GM21447 (cell line): ENCODE data around the gene MRAS.

Experiments used
- ATAC-seq: cut with Tn5 transposase; IDR thresholded peaks from one replicate; pipeline ENCODE4 v1.9.1; 2021; ENCODE audit not compliant: unreplicated experiment

The MRAS gene

DNA sequence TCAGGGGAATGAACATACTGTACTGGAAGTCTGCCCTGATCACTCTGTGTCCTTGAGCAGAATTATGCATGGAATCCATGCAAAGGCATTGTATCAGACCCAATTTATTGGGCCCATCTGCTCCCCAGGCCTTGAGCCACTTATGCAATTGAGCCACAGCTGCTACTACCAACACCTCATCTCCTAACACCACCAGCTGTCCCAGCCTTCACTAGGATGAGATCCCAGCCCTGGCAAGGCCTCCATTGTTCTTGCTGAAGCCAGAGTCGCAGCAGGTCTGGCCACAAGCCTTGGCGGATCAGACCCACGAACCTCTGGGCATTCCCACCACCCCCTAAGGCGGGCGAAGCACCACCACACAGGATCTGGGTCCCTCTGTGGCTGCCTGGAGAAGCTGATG, 9.6 kb upstream of the MRAS start:
- ATAC-seq, result no peak

DNA sequence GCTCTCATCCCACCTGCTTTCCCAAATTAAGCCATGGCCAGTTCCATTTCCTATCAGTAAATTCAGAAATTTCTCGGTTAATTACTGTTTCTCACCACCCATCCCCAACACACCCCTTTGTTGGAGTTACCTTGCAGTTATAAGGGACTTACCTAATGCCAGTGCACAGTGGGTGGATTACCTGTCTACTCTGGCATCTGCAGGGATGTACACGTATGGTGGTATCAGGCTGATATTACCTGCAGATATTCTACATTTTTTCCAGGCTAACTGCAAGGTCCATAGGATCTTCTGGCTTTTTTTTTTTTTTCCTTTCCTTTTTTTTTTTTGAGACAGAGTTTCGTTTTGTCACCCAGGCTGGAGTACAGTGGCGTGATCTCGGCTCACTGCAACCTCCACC, 7.9 kb upstream of the MRAS start:
- no peak for ATAC-seq

DNA sequence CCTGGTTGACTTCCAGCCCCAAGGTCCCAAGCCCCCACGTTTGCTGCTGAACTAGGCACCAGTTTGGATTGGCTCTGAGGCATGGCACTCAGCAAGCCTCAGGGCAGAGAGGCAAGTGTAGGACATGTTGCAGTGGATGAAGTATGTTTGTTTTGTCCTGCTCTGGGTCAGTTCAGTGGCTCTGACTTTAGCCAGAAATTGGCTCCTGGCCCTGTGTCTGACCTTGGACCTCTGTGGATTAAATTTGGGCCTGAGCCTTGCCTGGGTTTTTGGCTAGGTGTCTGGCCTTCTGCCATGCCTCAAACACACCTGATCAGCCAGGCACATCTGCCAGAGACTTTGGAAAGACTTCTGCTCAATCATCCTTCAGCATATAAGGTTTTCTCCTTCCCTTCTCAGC, 3.6 kb upstream of the MRAS start:
- ATAC-seq, result no peak

DNA sequence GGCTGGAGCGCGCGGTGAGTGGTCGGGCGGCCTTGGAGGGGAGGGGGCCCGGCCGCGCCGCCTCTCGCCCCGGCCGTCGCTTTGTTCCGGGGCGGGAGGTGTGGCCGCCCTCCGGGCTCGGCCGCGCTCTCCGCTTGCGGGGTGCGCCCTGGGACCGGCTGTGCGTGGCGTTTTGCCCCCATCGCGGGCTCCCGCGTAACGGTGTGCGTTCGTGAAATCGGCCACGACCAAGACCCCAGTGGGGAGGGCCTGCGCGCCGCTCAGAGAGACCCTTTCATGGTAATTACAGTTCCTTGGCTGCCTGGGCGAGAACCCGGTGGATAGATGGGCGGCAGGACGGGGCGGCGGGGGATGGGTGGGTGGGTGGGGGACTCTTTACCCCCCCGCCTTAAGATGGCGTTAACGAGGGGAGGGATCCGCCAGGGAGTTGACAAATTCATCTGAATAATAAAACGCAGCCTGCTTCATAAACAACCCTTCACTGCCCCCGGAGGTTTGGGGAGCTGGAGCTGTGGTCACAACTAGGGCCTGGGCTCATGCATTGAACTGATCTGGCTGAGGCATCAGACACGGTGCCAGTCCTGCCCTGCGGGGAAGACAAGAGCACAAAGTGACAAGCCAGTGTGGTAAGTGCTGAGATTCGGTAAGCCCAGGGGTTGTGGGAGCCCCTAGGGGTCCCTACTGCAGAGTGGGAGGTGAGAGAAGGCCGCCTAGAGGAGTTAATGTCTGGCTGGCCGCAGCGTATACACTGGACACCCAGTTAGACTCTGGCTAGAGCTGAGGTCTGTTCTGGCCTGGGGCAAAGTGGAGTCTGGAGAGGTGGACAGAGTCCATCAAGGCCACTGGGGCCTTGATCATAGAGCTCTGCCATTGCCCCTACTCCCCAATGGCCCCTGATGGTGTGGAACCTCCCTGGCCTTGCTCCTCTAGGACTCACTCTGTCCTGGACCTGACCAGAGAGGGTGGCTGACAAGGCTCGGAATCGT, 668 bp downstream of the MRAS start:
- no peak for ATAC-seq

DNA sequence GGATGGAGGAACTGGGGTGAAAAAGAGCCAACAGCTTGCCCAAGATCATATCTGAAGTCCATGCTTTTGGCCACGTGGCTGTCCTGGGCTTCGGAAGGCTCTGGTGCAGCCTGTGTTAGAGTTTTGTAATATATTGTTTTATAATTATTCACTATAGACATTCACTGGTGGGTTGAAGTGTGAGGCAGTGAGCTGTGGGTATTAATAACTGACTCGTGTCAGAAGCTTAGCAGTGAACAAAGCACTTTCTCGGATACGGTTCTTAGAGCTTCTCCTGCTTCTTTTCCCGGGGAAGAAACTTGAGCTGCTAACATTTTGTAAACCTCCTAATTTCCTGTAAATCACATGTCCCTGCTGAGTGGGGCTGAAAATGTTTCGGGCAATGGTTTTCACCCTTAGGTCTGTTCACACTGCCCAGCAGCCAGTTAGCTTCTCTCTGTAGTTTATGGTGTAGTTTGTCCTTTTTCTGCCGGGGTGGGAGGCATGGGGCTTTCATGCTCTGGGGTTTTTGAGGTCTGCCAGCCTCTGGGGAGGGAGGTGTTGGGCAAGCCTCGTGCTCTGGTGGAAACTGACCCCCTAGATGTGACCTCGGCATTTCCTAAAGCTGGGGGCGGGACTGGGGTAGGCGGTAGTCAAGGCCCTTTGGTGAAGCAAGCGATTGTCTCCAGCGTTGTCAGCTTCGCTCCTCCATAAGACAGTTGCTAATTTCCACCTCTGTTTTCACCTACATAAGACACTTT, 1.7 kb downstream of the MRAS start:
- no peak for ATAC-seq

DNA sequence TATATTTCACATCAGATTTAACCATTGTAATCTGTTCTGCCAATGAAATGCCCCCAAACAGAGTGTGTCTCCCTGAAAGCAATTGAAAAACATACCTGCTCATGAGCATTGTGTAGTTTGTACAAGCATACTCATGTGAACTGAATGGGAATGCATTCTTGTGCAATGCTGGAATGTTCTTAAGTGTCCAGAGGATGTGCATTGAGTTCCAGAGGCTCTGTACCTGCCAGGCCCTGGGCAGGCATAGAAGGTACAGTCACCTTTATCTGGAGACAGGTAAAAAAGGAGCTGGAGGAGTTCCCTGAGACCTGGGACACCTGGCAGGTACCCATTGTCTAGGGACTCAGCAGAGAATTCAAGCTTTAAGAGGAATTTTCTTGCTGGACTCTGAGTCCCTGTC, 2.8 kb downstream of the MRAS start:
- ATAC-seq, result no peak

DNA sequence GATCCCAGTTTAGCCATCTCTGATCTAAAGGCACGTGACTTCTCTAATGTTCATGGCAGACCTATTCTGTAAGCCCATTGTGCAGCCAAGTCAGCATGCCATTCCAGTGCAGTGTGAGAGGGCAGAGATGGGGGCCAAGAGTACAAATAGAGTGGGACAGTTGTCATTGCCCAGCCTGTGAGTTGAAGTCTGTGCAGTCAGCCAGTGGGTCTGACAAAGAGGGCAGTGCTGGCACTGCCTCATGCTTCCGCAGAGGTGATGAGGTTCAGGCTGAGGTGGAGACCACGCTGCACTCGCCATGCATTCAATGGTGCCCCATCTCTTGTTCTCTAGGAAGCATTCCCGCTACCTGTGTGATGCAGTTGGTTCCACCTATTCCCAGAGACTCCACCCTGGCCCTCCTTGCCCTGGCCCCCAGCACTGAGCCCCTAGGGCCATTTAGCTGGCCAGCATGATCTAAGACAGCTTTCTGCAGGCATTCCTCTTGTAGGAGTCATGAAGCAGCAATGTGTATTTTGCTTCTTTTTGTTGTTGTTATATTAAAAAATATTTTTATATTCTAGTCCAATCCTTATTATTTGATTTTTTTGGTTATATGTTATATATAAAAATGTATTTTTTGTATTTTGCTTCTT, 3.7 kb downstream of the MRAS start:
- no peak for ATAC-seq

DNA sequence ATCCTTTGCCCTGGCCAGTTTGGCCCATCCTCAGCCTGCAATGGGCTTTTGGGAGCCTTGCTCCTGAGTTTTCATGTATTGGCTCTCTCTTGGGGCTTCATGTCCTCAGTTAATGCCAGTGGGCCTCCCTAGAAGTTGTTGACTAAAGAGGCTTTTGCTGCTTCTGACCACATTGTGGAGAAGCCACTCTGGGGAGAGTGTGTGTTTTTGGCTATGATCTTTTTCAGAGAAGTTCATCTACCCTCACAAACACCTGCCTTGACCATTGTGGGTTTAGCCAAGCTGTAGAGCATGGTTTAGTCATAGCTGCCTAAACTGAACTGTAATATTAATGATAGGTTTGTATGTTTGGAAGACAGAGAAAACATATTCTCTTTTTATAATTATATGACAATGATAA, 6.0 kb downstream of the MRAS start:
- ATAC-seq, result no peak

DNA sequence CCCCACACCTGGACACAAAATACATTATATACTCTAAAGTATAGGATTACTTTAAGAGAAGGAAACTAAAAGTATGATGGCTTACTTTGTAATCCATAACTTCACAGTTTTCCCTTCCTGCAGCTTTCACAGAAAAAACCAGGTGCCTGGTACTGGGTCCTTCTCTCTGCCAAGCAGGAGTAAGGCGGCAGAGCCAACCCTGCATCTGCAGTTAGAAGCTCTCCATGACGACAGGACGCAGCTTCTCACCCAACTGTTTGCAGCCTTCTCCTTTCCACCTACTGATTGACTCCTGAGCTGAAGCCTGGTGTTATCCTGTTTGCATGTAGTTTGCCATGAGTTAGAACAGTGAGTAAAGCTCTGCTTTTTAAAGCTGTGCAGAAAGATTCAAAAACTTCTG, 6.7 kb downstream of the MRAS start:
- ATAC-seq, result no peak

DNA sequence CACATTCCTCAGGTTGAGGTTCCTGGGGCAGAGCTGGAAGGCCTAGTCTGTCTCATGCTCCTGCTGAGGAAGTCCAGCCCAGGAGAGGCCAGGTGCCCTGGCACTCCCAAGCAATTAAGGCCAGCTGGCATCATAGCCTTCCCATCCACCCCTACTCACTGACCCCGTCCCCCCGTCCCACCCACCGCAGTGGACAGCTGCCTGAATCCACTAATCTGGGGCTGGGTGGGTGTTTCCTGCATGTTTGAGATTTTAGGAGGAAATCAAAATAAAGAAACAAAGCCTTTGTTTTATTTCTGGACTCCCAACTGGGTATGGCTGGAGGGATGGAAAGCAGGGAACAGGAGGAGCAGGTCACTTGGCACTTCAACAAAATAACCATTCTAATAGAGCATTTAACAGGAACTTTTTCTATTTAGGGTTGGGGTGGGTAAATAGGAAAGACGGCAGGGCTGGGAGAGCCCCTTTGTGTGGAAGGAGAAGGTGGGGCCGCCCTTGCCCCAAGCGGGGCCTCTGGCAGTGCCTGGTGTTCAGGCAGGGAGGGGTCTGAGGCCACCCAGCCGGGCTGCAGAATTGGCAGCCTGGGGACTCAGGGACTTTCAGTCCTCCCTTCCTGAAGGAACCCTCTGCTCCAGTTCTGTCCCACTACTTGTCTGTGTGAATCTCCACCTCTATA, 8.5 kb downstream of the MRAS start:
- no peak for ATAC-seq

DNA sequence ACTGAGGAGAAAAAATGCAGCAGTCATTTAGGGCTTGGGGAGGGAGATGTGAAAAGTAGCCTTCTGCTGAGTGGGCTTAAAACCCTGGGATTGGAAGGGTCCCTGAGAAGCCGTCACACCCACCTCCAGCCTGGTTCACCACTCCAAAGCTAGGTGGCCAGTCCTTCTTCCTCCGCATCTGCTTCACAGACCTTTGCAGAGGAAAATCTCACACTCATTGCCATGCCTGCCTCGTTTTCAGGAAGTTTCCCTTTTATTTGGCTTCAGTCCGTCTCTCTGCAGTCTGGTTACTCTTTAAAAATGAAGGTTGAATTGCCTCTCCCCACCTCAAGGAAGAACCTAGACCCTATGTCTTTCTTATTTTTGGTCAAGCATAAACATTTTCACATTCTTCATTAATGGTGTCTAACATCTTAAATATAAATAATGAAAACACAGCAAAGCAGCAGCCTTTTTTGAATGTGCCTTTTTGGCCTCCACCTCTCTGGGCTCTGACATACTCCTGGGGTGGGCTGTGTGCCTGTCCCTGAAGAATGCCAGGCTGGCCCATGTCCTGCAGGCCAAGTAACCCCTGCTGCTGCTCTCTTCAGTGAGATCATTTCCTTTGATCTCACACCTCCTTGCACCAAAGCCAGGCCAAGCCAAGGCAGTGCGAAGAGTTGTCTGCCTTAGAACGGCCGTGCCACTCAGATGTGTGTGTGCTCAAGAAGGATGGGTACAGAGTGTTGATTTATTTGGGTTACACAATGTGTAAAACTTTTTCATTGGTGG, 11.0 kb downstream of the MRAS start:
- no peak for ATAC-seq

DNA sequence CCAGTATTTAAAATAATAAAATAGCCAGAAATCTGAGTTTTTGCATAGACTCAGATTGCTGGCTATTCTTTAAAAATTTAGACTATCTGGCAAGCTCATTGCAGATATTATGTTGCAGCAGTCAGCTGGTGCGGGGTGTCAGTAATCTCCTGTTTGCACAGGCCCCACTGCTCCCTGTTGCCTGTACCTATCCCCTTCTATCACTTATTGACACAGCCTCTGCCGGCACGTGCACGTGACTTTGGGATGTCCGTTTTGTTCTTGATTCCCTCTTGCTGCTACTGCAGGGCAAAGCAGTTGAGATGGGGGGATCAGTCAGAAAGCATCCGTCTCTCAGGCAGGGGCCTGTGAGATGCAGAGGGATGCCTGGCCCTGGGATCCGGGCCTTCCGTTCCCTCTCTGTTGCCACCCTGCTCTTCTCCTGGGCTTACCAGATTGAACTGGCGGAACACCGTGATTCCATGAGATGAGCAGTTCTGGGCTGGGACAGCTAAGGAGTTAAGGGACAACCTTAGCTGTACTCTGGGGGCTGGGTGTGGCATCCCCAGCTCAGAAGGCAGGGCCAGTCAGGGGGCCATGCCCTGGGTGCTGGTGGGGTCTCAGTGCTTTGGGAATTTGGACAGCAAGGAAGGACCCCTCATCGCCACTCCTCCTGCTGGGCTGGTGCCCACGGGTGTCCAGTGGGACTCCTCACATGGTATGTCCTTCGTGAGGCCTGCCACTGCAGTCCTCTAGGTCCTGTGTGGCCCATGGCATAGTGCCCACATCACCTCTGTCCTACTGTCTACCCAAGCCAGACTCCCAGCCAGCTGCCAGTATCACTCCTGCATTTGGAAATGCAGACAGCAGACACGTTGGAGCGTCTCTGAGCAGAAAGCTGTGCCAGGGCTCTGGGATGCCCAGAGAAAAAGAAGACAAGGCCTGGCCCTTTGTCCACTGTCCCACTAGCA, 11.8 kb downstream of the MRAS start:
- ATAC-seq, result no peak

DNA sequence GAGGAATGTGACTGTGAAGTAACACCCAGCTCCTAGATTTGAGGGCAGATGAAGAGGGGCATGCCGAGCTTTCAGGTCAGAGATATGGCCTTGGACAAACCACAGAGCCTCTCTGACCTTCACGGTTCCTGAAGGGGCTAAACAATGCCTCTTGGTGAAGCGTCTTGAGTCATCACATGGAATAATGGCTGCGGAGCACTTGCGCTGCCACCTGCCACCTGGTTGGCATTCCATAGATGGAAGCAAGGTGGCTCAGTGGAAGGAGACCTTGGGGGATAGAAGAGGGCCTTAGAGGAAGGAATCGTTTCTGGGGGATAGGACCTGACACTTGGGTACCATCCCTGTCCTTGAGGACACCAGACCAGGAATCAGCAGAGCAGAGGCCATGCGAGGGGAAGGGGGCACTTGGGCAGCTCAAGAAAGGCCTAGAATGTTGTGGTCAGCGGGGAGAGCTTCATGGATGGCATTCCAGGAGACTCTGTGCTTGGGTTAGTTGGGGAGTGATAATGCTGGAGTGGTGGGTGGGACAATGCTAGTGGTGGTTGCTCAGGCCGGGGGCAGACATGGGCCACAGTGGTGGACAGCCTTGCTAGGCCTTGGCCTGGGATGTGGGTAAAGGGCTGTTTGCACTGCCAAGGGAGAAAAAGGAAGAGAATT, 12.6 kb downstream of the MRAS start:
- no peak for ATAC-seq

DNA sequence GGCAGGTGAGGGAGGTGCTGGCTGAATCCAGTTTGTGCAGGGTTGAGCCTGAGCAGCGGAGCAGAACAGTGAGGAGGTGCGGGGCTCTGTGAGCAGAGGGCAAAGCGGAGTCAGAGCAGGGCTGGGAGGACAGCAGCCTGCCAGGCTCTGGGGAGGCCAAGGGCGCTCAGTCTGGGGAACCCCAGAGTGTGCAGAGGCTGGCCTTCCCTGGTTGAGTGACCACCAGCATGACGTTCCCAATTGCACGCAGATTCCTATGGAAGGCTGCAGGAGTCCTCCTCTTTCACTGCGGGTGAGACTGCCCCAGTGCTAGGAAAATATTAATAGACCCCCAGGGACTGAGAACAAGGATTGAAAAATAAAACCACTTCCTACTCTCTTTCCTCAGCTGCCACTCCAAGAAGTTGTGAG, 13.2 kb downstream of the MRAS start:
- no peak for ATAC-seq

DNA sequence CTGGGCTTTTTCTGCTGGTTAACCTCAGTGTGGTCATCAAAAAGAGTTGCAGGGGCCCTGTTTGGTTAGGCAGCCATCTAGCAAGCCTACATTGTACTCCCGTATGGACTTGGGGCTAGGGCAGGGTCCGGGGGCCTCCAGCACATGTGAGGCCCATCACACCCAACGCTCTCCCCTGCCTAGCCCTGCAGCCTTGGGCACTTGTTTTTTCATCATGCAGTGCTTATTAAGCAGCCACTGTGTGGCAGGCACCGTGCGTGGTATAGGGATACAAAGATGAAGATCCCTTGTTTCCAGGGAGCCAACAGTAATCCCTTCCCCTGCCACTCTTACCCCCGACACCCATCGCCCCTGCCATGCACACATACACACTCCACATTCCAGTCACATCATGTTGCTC, 14.2 kb downstream of the MRAS start:
- ATAC-seq, result no peak

DNA sequence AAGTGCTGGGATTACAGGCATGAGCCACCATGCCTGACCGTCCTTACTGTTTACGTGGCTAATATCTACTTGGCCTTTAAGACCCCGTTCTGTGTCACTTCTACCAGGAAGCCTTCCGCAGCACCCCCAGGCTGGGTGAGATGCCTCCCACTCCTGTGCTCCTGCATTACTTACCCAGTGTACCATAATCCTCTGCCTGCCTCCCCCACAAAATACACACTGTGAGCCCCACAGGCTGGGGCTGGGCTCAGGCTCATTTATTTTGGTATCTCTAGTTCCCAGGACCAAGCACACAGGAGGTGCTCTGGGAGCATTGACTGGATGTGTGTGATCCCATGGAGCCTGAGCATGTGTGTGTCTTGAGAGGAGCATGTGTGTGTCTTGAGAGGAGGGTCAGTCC, 14.9 kb downstream of the MRAS start:
- ATAC-seq, result no peak

DNA sequence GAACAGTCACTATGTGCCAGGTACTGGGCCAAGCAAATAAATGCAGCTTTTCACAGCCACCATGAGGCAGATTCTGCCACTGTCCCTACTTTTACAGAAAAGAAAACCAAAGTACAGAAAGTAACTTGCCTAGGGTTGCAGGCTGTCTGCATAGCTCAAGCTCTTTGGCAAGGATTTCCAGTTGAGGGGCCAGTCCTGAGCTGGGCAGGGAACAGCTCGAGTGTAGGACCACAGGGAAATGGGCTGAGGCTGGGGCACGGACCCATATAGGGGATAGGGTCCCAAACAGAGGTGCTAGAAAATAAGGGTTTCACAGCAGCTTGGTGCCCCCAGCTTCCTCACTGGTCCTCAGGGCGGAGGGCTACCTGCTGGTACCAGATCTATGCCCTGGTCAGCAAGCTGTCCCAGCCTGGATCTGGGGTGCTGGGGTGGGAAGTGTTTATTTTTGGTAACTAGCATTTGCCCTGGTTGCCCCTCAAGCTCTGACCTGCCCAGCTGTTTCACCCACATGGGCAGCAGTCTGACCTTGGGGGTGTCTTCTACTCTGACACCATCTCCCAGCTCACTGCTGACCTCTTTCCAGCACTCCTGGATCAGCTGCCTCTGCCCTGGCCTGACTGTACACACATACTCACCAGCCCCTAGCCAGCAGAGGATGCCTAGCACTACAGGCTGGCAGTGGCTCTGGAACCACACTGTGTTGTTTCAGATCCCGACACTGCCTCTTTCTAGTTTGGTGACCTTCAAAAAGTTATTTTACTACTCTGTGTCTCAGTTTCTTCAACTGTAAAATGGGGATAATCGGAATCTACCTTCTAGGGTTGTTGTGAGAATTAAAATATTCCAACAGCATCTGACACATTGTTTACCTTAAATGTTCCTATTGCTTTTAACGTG, 16.2 kb downstream of the MRAS start:
- no peak for ATAC-seq

DNA sequence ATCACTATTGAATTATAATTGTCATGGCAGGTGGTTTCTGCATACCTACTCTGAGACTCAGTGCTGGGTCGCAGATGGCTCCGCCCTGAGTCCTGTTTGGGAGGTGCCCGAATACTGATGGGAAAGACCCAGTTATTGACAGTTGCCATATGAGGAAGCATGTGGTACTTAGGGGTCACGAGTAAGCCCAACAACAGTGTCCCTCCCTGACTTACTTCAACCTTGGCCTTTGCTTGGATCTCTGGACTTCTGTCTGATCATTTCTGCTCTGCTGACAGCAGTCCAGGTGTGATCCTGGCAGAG, 16.8 kb downstream of the MRAS start:
- ATAC-seq, result no peak
